ENCODE data around the gene KRTAP9-3. TPM values are rescaled to one million over a fixed set of nuclear protein-coding genes. Genes with fewer than 3 reads are reported as not detected.

The KRTAP9-3 gene
- total and polyA plus RNA-seq, 7 donors: not detected

DNA sequence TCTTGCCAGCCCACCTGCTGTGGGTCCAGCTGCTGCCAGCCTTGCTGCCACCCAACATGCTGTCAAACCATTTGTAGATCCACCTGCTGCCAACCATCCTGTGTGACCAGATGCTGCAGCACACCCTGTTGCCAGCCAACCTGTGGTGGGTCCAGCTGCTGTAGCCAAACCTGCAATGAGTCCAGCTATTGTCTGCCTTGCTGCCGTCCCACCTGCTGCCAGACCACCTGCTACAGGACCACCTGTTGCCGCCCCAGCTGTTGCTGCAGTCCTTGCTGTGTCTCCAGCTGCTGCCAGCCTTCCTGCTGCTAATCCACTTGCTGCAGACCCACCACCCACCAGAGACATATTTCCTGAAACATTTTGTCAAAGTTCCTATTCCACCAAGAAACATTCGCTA lies 41.9 kb upstream of the KRTAP9-3 start:
- no peak overlapping the region for H3K4me3 ChIP-seq
- 92 to 95% methylated on average over 3 of the region's 3 CpGs for WGBS, 2 donors
- peaks cover 0 to 3% (median 0%) of the 10 kb centered on the region in 3 donors for H3K27me3 ChIP-seq
- no peaks in the 10 kb centered on the region for H3K9me3 ChIP-seq
- intact Hi-C loops (cut with DNase I): no loop called here
- no peaks in the 10 kb centered on the region for H3K36me3 ChIP-seq
- no peak overlapping the region for H3K27ac ChIP-seq
- TF ChIP-seq, protein P1, sequence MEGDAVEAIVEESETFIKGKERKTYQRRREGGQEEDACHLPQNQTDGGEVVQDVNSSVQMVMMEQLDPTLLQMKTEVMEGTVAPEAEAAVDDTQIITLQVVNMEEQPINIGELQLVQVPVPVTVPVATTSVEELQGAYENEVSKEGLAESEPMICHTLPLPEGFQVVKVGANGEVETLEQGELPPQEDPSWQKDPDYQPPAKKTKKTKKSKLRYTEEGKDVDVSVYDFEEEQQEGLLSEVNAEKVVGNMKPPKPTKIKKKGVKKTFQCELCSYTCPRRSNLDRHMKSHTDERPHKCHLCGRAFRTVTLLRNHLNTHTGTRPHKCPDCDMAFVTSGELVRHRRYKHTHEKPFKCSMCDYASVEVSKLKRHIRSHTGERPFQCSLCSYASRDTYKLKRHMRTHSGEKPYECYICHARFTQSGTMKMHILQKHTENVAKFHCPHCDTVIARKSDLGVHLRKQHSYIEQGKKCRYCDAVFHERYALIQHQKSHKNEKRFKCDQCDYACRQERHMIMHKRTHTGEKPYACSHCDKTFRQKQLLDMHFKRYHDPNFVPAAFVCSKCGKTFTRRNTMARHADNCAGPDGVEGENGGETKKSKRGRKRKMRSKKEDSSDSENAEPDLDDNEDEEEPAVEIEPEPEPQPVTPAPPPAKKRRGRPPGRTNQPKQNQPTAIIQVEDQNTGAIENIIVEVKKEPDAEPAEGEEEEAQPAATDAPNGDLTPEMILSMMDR (IDR thresholded peaks at IDR 0.05): no peak
- TF ChIP-seq POLR2AphosphoS5 (IDR thresholded peaks at IDR 0.05) (no peak), EP300 (IDR thresholded peaks at IDR 0.05) (no peak), POLR2A (IDR thresholded peaks at IDR 0.05) (no peak)
- DNase-seq: no peak
- no peaks in the 10 kb centered on the region for H3K4me1 ChIP-seq

DNA sequence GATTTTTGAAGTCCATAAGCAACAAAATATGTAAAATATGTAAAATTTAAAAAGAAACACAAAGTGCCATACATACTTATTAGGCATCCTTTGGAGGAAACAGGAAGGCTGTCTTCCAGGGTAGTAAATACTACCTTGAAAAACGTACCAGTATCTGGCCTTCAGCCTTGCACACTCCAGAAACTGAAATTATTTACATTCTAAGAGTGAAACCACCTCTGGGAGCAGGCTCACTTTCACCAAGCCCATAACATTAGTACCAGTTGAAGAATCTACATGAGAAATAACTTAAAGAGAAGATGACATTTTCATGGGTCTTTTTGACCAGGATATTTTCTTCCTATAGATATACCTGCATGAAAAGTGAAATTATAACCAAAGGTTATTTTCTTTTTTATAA lies 36.2 kb upstream of the KRTAP9-3 start:
- H3K4me3 ChIP-seq: no peak overlapping the region
- no peak overlapping the region for H3K27ac ChIP-seq
- DNase-seq: no peak
- intact Hi-C loops (cut with DNase I): no loop called here
- H3K9me3 ChIP-seq: no peaks in the 10 kb centered on the region
- 22 to 37% methylated on average over 1 of the region's 1 CpG for WGBS, 2 donors
- TF ChIP-seq POLR2AphosphoS5 (IDR thresholded peaks at IDR 0.05): no peak
- TF ChIP-seq, protein P1 (IDR thresholded peaks at IDR 0.05): no peak
- no peaks in the 10 kb centered on the region for H3K36me3 ChIP-seq
- no peaks in the 10 kb centered on the region for H3K4me1 ChIP-seq
- H3K27me3 ChIP-seq: no peaks in the 10 kb centered on the region

DNA sequence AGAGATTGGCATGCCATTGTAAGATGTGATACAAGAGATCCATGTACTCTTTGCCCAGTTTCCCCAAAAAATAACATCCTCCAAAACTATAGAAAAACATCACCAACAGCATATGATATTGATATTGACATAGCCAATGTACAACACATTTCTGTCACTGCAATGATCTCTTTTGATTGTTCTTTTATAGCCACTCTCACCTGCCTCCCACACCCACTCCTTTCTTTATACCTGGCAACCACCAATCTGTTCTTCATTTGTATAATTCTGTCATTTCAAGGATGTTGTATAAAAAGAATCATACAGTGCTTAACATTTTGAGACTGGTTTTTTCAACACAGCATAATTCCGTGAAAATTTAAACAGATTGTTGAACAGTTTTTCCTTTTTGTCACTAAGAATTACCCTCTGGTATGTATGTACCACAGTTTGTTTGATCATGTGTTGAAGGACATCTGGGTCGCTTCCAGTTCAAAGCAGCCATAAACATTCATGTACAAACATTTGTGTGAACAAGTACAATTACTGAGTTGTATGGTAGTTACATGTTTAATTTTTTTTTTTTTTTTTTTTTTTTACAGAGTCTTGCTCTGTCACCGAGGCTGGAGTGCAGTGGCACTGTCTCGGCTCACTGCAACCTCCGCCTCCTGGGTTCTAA lies 32.7 kb upstream of the KRTAP9-3 start:
- Histone ChIP-seq H3K27ac (no peak overlapping the region), H3K9me3 (no peaks in the 10 kb centered on the region), H3K4me1 (no peaks in the 10 kb centered on the region), H3K27me3 (no peaks in the 10 kb centered on the region), H3K4me3 (no peak overlapping the region), H3K36me3 (no peaks in the 10 kb centered on the region)
- intact Hi-C loops (cut with DNase I): no loop called here
- TF ChIP-seq EP300 (IDR thresholded peaks at IDR 0.05) (no peak), POLR2A (IDR thresholded peaks at IDR 0.05) (no peak), POLR2AphosphoS5 (IDR thresholded peaks at IDR 0.05) (no peak)
- TF ChIP-seq, protein P1 (IDR thresholded peaks at IDR 0.05): no peak
- DNase-seq: no peak
- WGBS, 2 donors: 11 to 56% methylated on average over 5 of the region's 5 CpGs

DNA sequence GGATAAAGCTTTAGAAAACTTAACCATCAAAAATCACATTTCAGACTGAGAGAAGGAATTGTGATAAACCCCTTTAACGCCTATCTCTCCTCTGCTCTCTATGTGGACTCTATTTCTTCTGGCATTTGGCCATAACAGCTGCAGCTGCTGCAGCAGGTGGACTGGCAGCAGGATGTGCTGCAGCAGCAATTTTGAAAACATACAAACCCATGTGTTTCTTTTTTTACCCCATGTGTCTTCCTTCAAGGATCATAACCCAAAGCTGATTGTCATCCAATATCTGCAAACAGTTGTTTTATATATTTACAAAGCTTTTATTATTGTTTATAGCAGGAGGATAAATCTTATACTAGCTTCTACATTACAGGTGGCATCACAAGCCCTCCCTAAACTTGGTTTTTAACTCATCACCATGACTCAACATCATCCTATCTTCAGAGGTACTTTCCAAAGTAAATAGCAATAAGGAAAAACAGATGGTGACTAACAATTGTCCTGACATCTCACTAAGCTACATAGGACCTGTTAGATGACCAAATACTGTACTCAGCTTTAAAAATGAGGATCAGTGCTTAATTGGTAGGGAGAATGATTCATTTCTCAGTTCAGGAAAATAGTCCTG lies 20.3 kb upstream of the KRTAP9-3 start:
- Histone ChIP-seq H3K9me3 (no peaks in the 10 kb centered on the region), H3K4me1 (no peaks in the 10 kb centered on the region), H3K36me3 (no peaks in the 10 kb centered on the region), H3K27me3 (peaks cover 0 to 4% (median 4%) of the 10 kb centered on the region in 3 donors), H3K4me3 (no peak overlapping the region), H3K27ac (no peak overlapping the region)
- 11 to 39% methylated on average over 1 of the region's 1 CpG for WGBS, 2 donors
- DNase-seq: no peak
- no peak for TF ChIP-seq EP300 (IDR thresholded peaks at IDR 0.05)
- TF ChIP-seq, protein P1 (IDR thresholded peaks at IDR 0.05): no peak
- TF ChIP-seq POLR2A (IDR thresholded peaks at IDR 0.05): no peak
- TF ChIP-seq POLR2AphosphoS5 (IDR thresholded peaks at IDR 0.05): no peak
- intact Hi-C loops (cut with DNase I): no loop called here

Data from sigmoid colon (tissue), 7 donors.